OCI-LY7 (cell line): ENCODE measurements around the gene ACP7. TPM values are rescaled to one million over a fixed set of nuclear protein-coding genes. Genes with fewer than 3 reads are reported as not detected.

Source experiments
- BruUV-seq: library from RNA; stranded (reverse); fragments of 400-500 nt; replicated peaks from 2 replicates; lab custom pipeline; 2021; lab: Mats Ljungman, UMichigan
- CTCF ChIA-PET: fragments of 300-600 bp; sonication (Branson Sonifier 250); formaldehyde crosslinking; loops from one replicate; lab custom pipeline; 2022; ENCODE audit warnings: antibody characterized with exemption; ENCODE audit not compliant: unreplicated experiment; lab: Charles Lee
- POLR2A ChIA-PET: fragments of 300-600 bp; sonication (Branson Sonifier 250); formaldehyde crosslinking; loops from one replicate; lab custom pipeline; 2022; ENCODE audit warnings: antibody characterized with exemption; lab: Charles Lee
- DNase-seq: peaks from one replicate; pipeline ENCODE4 v3.0.0-alpha.2; 2015; ENCODE audit warnings: low spot score
- H2AFZ ChIP-seq: fragments of 200-600 bp; sonication (generic), shearing (Covaris generic); 2 replicates; pipeline ENCODE4 v1.6.1; 2014; ENCODE audit warnings: mild to moderate bottlenecking, antibody characterized with exemption, low read length, moderate library complexity
- H3K27ac ChIP-seq: fragments of 200-600 bp; sonication (generic); 2 replicates; pipeline ENCODE4 v1.5.1; 2014; ENCODE audit warnings: mixed run types, low read depth, mild to moderate bottlenecking, moderate library complexity, low read length, inconsistent platforms; ENCODE audit not compliant: poor library complexity, severe bottlenecking
- H3K36me3 ChIP-seq: fragments of 200-600 bp; sonication (generic); 2 replicates; pipeline ENCODE4 v1.6.1; 2014; ENCODE audit warnings: mild to moderate bottlenecking, antibody characterized with exemption, low read length, moderate library complexity, mixed read lengths; ENCODE audit not compliant: insufficient read depth
- H3K4me1 ChIP-seq: fragments of 200-600 bp; sonication (generic); 2 replicates; pipeline ENCODE4 v1.5.1; 2014; ENCODE audit warnings: mild to moderate bottlenecking, low read length; ENCODE audit not compliant: insufficient read depth, poor library complexity, severe bottlenecking
- H3K4me2 ChIP-seq: fragments of 200-600 bp; sonication (generic); 2 replicates; pipeline ENCODE4 v1.6.1; 2014; ENCODE audit warnings: mild to moderate bottlenecking, low read length
- H3K4me3 ChIP-seq: fragments of 200-600 bp; sonication (generic); 2 replicates; pipeline ENCODE4 v1.5.1; 2014; ENCODE audit warnings: mild to moderate bottlenecking, low read depth, low read length; ENCODE audit not compliant: poor library complexity, severe bottlenecking
- H3K79me2 ChIP-seq: fragments of 200-600 bp; sonication (generic); 2 replicates; pipeline ENCODE4 v1.6.1; 2016; ENCODE audit warnings: low read depth, mild to moderate bottlenecking, low read length, moderate library complexity, mixed read lengths; ENCODE audit not compliant: insufficient read depth
- H3K9me2 ChIP-seq: fragments of 200-600 bp; sonication (generic); 2 replicates; pipeline ENCODE4 v1.6.1; 2016; ENCODE audit warnings: mild to moderate bottlenecking, low read length, mixed read lengths; ENCODE audit not compliant: insufficient read depth
- H3K9me3 ChIP-seq: fragments of 200-600 bp; sonication (generic); 2 replicates; pipeline ENCODE4 v1.6.1; 2014; ENCODE audit warnings: mild to moderate bottlenecking, mixed run types, low read length, mixed read lengths
- H4K20me1 ChIP-seq: fragments of 200-600 bp; sonication (generic); 2 replicates; pipeline ENCODE4 v1.6.1; 2014; ENCODE audit warnings: mild to moderate bottlenecking, antibody characterized with exemption, low read length, moderate library complexity, mixed read lengths; ENCODE audit not compliant: insufficient read depth
- EZH2phosphoT487 ChIP-seq: fragments of 200-600 bp; sonication (generic); IDR thresholded peaks from 2 replicates; pipeline ENCODE4 v1.6.1; 2018; ENCODE audit warnings: low read depth, borderline replicate concordance, mild to moderate bottlenecking, mixed run types, antibody characterized with exemption, low read length, moderate library complexity, mixed read lengths
- intact Hi-C: fragments of 100-400 bp; cut with micrococcal nuclease; formaldehyde crosslinking; loops from one replicate; pipeline ENCODE4 v1.10.0; 2022; ENCODE audit not compliant: unreplicated experiment
- total RNA-seq, 2 experiments: library from RNA; depleted of rRNA in 1 of 2; stranded (reverse); fragments of >200 nt in 1 of 2; shearing (Covaris generic) in 1 of 2; gene quantifications; 2 replicates each; pipeline ENCODE4 v1.2.3, GENCODE V29; 2014 to 2022
- TF ChIP-seq, protein P1 (sequence below): fragments of 200-600 bp; sonication (generic); conservative IDR thresholded peaks from 2 replicates; pipeline ENCODE4 v1.5.1; 2014; ENCODE audit warnings: mild to moderate bottlenecking, antibody characterized with exemption, low read length, moderate library complexity, mixed read lengths

ACP7 gene
- total RNA-seq, 2 experiments from 2014 or later = not detected

- no peak for TF ChIP-seq EZH2phosphoT487
- TF ChIP-seq, protein P1, sequence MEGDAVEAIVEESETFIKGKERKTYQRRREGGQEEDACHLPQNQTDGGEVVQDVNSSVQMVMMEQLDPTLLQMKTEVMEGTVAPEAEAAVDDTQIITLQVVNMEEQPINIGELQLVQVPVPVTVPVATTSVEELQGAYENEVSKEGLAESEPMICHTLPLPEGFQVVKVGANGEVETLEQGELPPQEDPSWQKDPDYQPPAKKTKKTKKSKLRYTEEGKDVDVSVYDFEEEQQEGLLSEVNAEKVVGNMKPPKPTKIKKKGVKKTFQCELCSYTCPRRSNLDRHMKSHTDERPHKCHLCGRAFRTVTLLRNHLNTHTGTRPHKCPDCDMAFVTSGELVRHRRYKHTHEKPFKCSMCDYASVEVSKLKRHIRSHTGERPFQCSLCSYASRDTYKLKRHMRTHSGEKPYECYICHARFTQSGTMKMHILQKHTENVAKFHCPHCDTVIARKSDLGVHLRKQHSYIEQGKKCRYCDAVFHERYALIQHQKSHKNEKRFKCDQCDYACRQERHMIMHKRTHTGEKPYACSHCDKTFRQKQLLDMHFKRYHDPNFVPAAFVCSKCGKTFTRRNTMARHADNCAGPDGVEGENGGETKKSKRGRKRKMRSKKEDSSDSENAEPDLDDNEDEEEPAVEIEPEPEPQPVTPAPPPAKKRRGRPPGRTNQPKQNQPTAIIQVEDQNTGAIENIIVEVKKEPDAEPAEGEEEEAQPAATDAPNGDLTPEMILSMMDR = no peak
- ChIA-PET CTCF (no interaction called here), POLR2A (no interaction called here)
- DNase-seq = no peak
- Histone ChIP-seq H3K9me3 (no peaks in the 10 kb centered on the region), H3K9me2 (no peaks in the 10 kb centered on the region), H3K79me2 (no peaks in the 10 kb centered on the region), H4K20me1 (no peaks in the 10 kb centered on the region), H3K27ac (no peak overlapping the region), H3K4me1 (no peaks in the 10 kb centered on the region), H3K4me2 (no peak overlapping the region), H3K4me3 (no peak overlapping the region), H3K36me3 (no peaks in the 10 kb centered on the region), H2AFZ (no peak overlapping the region)
- intact Hi-C loops = no loop called here
- BruUV-seq = no TSS peak
Observed at GRCh38 chr19:39157275-39157996, 73.3 kb downstream of the ACP7 start.

DNA sequence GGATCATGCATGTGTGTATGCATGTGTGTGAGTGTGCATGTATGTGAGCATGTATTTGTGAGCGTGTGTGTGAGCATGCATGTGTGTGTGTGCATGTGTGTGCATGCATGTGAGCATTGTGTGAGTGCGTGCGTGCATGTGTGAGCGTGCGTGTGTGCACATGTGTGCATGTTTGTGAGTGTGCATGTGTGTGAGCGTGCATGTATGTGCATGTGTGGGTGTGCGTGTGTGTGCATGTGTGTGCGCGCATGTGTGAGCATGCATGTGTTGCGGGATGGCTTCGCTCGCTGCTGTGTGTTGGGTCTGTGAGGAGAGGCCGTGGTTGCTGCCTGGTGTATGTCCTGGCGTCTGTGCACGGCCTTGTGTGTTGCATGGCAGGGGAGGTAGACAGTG is 73.8 kb downstream of the ACP7 start:
- H2AFZ ChIP-seq = no peak overlapping the region
- ChIA-PET POLR2A (no interaction called here), CTCF (no interaction called here)
- TF ChIP-seq, protein P1 = no peak
- TF ChIP-seq EZH2phosphoT487 = no peak
- no peaks in the 10 kb centered on the region for H3K9me2 ChIP-seq
- no peaks in the 10 kb centered on the region for H3K9me3 ChIP-seq
- no peaks in the 10 kb centered on the region for H3K79me2 ChIP-seq
- no peaks in the 10 kb centered on the region for H3K36me3 ChIP-seq
- no peaks in the 10 kb centered on the region for H4K20me1 ChIP-seq
- no peak overlapping the region for H3K4me3 ChIP-seq
- DNase-seq = no peak
- no peak overlapping the region for H3K4me2 ChIP-seq
- no TSS peak for BruUV-seq
- intact Hi-C loops = no loop called here
- H3K27ac ChIP-seq = no peak overlapping the region
- H3K4me1 ChIP-seq = no peaks in the 10 kb centered on the region

DNA sequence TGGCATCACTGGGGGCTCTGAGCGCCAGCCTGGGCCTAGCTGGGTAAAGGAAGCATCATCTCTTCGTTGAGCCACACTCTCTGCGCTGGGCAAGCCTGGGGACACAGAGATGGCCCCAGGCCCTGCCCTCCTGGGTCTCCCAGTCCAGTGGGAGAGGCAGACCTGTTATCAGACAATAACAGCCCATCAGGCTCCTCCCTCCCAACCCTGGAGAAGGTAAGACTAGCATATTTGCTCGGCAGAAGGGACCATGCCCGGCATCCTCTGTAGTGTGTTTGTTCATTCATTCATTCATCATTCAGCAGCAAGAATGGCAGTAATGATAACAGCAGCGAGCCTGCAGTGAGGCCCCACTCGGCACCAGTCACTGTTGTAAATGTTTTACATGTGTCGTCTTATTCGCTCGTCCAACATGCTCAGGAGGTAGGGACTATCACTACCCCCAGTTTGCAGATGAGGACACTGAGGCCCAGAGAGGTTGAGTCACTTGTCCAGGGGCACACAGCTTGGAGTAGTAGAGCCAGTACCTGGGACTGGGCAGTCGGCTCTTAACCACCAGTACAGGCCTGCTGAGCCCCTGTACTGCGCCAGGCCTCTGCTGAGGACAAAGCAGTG is 74.6 kb downstream of the ACP7 start:
- Histone ChIP-seq H3K27ac (no peak overlapping the region), H3K79me2 (no peaks in the 10 kb centered on the region), H3K36me3 (no peaks in the 10 kb centered on the region), H3K9me3 (no peaks in the 10 kb centered on the region), H2AFZ (no peak overlapping the region), H3K4me2 (no peak overlapping the region), H3K4me3 (no peak overlapping the region), H3K9me2 (no peaks in the 10 kb centered on the region), H4K20me1 (no peaks in the 10 kb centered on the region), H3K4me1 (no peaks in the 10 kb centered on the region)
- BruUV-seq = no TSS peak
- CTCF ChIA-PET = no interaction called here
- POLR2A ChIA-PET = no interaction called here
- DNase-seq = no peak
- TF ChIP-seq, protein P1 = no peak
- intact Hi-C loops = no loop called here
